ENCODE measurements around the gene B4GALT2.

Gene B4GALT2

DNA sequence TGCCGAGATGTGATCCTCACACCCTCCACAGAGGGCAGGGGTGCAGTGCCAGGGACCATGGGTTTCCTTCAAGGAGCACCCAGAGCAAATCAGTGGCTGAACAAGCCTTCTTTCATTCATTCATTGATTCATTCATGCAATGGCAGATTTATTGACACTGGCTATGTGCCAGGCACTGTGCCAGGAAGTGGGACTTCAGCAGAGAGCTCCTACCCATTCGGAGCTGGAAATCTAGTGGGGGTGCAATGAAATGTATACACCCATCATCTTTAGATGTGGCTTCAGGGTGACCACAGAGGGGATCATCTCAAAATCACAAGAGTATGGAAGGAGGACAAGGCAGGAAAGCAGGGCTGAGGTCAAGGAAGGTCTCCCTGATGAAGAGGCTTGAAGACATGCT lies 33.4 kb downstream of the B4GALT2 start:
- no peak for DNase-seq

DNA sequence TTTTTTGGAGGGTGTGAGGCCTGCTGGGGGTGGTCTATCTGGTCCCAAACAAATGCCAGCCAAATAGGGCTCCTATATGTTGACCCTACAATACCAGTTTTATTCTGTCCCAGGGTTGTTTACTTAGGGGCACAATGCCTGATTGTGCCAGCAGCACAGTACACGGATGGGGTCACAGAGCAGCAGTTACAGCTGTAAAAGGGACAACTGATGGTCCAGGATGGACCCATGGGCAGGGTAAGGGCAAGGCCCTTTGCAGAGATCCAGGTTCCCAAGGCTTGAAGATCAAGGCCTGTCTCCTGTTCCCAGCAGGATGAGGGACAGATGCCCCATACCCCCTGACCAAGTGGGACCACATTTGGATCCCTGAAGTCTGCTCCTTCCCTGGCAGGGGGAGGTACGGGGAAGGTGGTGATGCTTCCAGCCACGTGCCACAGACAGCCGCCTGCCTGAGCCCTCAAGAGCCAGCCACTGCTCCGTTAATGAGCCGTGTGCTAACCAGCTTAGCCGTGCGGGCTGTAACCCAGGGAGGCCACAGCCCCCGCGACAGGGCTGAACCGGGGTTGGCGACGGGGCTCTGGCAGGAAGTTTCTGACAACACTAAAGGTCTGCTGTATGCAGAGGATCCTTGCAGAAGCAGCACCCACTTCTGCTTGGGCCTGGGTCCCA lies 34.1 kb downstream of the B4GALT2 start:
- no peak for DNase-seq

DNA sequence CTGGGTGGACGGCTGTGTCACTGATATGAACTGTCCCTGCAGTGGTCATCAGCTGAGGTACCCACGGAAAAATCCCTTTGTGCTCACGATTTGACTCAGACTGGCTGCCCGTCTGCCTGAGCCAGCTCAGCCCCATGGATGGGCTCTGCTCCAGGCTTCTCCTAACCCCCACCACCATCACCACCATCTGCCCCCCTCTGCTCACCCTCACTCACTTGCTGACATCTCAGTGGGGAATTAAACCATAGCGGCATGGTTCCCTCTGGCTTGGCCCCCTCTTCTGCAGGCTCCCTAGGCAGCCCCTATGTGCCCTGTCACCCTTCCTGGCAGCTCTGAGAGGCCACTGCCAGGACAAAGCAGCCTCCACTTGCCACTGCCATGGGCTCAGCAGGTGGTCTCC lies 34.9 kb downstream of the B4GALT2 start:
- no peak for DNase-seq

DNA sequence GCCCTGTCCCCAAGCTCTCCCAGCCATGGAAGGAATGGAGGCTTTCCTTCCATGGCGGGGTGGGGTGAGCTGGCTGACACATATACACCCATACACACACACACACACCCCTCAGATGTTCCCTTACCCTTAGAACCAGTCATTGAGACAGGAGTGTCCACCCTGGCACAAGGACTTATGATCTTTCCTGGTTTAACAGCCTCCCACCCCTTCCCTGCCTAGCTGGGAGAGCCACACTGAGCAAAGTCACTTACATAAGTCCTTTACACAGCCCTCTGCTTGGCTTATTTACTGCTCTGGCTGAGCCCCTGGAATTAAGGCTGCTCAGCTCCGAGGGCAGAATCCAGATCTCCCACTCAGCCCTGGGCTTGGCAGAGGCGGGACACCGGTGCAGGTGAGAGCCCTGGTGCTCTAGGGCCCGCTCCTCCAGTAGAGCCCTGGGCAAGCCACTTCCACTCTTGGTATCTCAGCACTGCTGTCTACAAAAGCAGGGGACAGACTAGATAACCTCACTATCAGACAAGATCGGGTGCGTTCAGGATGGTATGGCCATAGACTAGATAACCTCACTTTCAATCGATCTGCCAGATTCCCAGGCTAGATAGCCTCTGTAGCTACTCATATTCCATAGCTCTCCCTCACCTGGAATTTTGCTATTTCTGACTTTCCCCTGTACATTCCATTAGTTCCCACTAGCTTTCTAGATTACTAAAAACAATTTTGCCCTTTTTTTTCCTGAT lies 35.5 kb downstream of the B4GALT2 start:
- DNase-seq = no peak

DNA sequence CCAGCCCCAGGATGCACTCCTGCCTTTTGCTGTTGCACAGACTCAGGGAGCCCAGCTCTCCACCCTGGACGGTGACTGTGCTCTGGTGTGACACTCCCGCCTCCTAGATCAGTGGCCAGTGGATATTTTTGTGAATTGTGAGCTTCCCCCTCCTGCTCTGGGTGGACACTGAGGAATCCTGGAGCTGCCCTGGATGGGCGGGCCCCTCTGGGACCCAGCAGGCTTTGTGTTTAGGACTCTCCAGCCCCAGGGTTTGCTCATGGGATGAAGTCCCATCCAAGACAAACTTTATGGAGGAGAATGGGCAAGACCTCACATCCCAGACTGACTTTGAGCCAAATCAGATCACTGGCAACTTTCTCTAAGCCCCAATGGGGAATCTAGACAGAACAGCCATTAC lies 36.2 kb downstream of the B4GALT2 start:
- no peak for DNase-seq

DNA sequence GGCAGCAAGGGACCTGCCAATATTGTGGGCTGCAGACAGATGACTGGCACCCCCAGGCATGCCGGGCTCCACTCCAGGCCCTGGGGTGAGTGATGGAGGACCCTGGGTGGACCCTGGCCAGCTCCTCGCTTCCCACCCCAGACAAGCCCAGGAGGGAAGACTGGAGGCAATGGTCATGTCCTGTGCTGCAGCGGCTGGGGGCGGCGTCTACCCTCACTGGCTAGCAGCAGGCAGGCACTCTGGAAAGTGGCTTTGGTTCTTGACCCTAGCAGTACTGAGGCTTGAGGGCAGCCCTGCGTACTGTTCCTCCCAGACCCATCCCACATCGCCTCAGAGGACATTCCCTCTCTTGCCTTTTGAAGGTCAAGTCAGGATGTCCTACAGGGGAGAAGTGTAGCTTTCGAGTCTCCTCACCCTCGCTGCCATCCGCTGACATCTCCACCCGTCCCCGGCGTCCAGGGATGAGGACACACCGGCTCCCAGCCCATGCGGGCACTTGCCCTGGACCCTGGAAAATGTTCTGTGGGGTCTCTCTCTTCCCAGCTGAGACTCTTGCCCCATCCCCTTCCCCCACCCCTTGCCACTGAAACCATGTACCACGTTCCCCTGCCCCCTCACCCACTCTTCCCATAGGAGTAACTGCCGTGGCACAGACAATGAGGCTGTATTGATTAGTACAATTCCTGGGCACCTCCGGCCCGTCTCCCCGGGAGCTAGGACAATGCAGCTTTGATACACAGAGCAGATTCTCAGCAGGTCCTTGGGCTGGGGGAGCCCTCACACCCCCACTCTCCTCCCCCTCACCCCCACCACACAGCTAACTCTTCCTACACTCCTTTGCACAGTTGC lies 37.3 kb downstream of the B4GALT2 start:
- no peak for DNase-seq

DNA sequence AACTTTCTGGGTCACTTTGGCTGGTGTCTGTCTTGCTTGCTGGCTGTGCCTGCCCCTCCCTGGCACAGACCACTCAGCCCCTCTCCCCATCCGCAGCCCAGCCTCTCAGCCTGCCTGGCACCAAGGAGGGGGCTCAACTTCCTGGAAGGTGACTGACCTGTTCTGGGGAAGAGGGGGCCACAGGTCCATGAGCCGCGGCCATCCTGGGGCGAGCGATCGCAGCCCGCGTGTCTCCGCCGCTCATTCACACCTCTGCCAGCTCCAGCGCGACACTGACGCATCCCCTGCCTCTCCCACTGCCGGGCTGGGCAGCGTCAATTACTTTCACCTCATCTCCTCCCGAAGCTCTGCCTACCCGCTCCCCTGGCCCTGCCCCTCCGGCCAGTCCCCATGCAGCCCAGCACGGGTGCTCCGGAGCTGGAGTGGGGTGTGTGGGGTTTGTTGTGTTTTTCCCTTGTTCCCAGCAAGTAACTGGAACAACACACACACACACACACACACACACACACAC lies 37.9 kb downstream of the B4GALT2 start:
- DNase-seq = no peak

DNA sequence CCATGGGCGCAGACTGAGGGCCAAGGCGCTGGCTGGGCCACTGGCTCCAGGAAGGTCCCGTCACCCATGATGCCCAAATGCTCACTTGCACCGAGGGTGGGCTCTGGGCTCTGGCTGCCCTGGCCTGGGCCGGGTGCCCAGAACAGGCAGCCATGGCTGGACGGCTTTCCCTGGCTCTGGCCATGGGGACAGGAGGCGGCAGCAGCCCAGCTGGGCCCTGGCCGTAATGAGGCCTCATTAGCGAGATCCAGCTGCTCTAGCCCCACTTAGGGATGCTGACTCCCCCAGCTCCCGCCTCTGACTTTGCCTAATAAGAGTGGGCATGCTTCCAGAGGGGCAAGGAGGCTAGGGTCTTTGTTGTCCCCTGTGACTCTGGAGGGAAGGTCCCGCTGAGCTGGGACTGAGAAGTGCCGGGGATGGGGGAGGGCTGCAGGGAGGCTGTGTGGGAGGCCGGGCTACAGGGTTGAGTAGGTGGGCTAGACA lies 40.5 kb downstream of the B4GALT2 start:
- DNase-seq = no peak

DNA sequence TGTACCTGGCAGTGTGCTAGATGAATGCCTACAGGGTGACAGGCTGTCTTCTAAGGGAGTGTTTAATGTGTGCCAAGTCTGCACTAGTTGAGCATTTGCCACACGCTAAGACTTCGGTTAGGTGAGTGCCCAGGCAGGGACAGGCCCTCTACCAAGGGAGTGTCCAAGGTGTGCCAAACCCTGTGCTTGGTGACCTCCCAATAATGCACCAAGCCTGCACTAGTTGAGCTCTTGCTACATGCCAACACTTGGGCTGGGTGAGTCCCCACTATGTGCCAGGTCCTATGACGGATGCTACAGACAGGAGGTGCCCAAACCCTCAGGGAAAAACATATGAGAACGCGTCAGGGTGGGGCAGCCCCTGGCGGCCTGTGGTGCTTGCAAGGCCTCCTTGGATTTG lies 41.5 kb downstream of the B4GALT2 start:
- DNase-seq = no peak

DNA sequence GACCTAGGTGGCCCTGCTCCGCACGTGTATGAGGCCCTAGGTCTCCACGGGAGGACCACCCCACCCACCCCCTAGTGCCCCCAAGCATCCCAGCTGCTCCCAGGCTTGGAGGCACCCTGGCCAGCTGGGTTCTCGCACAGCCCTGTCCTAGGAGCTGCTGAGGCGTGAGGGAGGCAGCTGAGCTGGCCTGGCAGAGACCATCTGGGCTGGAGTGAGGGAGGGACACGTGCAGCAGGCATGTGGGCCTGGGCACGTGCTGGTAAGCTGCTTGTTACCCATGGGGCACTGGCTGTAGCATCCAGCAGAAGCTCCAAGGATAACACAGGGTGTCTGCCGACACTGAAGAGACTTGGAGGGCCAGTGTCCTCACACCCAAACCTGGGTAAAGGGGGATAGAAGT lies 42.1 kb downstream of the B4GALT2 start:
- DNase-seq = no peak

DNA sequence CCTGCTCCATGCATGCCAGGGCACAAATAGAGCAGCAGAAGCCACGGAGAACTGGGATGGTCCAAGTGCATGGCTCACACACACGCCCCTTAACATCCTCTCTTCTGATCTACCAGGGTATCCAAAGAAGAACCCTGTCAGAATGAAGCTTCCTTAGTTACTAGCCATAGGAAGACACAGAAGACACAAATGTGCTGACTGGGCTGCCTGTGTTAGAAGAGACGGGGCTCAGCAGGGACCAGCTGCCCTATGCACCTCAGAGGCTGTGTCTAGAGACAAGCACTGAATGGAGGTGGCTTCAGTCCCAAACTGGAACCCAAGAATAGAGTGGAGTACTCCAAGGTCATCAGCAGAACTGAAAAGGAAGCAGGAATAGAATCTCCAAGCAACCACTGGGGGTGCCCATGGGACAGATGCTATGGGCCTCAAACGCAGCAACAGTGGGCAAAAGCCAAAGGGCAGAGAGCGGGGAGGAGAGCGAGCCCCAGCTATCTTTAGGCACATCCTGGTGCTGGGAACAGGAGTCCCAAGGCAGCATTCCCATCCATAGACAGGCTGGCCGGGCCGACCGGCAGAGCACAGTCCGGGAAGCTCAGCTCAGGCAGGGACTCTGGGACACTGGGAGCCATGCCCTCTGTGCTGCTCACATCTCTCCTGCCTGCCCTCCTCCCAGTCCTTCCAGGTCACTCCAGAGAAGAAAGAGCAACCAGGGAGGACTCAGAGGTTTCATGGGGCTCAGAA lies 42.7 kb downstream of the B4GALT2 start:
- no peak for DNase-seq

DNA sequence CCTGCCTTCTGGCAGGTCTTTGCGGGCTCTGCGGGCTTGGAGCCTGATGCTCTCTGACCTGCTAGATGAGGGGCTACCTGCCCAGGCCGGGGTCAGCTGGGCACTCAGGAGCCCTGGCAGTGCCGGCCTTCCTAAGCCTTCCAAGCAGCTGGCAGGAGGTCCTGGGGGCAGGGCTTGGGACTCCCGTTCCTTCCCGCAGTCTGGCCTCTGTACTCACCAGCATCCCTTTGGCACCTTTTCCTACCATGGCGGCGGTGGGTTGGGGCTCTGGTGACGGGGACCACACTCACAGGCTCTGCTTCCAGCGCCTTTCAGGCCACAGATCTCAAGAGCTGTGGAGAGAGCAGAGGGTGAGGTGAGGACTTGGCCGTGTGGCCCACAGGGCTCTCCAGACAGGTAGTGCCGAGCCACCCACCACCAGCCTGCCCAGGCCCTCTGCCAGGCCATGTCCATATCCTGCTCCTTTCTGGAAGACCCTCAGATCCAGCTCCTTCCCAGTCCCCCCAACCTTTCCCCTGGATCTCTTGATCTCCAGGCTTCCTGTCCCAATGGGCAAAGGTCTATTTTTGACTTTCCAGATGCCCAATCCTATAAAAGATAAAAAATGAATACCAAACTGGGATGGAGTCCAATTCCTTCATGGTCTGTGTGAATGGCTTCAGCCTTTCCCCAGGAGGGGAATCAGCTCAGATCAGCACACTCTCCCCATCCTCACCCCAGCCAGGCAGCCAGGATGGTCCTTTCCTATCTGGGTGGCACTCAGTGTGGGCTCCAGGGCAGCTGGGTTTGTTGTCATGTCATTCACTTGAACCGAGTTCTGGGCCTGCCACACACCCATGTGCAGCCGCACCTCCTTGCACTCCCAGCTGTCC lies 45.3 kb downstream of the B4GALT2 start:
- no peak for DNase-seq

DNA sequence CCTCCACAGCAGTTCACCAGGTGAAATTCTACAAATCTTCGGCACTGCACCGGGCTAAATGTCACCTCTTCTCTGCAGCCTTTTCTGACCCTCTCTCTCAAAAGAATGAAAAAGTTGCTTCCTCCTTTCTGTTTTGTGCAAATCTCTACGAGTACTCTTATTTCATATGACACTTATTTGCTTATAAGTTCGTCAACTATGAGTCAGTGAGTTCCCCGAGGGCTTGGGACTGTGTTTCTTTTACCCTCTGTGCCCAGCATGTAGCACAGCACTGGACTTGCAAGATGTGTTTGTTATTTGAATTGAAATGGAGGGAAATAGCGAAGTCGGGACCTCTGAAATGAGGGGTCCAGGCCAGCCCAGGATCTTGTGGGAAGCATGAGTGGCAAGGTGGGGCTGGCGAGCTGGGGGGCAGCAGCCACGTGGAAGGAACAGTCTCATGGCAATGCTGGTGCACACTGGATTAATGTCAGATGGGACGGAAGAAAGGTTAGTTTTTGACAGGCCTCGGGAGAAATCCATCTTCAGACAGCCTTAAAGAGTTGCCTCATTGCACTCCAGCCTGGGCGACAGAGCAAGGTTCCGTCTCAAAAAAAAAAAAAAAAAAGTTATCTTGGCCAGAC lies 46.0 kb downstream of the B4GALT2 start:
- no peak for DNase-seq

DNA sequence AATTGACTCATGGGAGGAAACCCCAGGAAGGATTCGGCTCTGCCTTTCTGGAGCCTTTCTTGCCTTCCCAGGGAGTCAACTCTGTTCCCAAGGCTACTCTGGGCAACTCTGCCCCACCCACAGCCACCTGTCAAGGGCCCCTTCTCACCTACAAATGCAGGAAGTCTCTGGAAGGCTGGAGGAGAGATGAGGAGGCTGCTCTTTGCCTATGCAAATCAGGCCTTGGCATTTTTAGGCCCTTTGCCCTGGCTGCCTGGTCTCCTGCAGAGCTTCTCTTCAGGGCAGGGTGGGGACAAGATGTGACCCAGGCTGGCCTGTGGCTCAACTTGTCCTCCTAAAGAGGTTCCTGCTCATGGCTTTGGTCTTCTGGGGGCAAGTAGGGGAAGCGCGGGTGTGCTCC lies 46.8 kb downstream of the B4GALT2 start:
- no peak for DNase-seq

DNA sequence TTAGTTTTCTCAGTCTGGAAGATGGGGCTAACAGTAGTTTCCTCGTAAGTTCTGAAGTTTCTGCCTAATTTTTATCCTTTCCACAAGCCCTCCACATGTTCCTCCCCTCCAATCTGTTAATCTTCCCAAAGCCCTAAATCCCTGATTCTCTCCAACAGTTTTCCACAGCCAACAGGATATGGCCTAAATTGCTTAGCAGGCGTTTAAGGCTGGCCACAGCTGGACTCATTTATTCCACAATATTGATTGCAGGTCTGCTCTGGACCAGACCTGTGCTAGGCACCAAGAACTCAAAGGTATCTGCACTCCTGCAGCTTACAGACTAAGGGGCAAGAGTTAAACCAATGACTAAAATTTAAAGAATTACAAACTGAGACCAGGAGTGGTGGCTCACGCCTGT lies 48.3 kb downstream of the B4GALT2 start:
- DNase-seq = no peak

DNA sequence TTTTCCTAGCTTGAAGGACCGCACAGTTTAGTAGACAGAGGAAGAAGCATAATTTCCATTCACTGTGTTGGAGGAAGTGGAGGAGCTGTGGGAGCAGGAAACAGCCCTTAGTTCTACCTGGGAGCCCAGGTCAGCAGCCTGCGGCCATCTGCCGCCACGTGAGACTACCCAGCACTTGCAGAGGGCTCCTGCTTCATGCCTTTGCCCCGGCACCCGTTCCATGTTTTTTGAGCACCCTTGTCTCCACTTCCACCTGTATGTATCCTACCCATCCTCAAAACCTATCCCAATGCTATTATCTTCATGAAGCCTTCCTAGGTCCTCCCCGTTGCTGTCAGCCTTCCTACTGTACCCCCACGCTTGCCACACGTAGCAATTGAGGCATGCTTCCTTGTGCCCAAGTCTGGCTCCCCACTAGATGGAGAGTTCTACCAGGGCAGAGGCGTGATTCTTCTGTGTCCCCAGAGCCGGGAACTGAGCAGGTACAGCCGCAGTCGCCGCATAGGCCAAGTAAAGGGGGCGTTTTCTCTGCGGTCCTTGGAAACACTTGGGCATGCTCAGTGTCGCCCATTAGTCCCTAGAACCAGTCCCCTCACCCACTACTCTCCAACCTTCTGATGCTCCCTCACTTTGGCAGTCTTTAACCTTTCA lies 50.4 kb downstream of the B4GALT2 start:
- no peak for DNase-seq

DNA sequence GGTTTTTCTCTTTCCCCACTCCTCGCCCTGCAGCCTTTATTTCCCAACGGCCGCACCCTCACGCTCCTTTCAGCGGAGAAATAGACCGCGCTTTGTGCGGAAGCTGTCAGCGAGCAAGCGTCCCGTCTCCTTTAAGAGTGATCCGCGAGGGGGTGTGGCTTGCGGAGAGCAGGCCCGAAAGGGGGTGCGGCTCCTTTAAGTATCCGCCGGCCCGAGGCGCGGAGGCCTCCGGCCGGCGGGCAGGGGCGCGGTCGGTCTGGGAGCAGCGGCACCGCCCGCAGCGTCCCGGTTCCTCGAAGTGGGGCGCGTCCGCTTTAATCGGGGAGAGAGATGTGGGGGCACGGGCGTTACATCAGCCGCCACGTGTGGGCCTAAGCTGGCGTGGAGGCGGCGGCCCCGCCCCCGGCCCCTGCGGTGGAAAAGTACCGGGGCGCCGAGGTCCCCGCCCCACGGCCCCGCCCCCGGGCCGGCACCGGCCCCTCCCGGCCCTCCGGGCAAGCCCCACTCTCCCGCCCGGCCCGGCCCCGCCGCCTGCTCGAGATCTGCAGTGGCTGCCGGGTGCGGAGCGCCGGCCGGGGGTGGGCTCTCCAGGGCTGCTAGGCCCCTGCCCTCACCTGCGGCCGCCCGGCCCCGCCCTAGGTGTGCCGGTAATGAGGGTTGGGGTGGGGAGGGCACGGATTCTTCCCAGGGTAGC lies 51.0 kb downstream of the B4GALT2 start:
- peak in 1 of 2 experiments; percentile 44 for DNase-seq

DNA sequence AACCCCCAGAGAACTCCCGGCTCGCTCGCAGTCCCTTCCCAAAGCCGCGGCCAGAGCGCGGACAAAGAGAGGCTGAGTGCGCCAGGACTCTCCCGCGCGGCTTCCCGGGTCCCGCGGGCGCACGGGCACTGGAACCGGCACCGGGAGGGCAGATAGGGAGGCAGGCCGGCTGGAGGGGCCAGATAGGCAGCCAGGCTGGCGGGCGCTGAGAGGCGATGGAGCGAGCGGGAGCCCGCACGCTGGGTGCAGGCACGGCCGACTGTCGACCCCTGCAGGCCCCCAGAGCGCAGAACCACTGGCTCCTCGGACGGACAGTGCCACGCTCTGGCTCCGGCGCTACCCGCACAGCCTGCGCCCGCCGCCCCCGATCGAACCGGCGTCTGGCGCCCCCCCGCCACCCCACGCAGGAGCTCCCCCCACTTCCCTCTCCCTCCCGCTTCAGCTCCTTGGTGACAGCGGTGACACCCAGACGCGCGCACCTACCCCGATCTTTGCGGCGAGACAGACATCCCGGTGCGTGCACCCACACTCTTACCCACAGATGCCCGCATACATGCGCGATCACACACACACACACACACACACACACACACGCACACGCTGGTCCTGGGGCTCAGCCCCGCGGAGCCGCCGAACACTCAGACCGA lies 51.7 kb downstream of the B4GALT2 start:
- DNase-seq = no peak
